GM23338 (cell line): ENCODE measurements around the gene BTBD16.

ENCODE experiments used
- TF ChIP-seq, protein P1 (sequence below), 2 experiments: fragments of 200-600 bp in 1 of 2; sonication (generic) in 1 of 2; conservative IDR thresholded peaks; 2 replicates each; pipeline versions ENCODE4 v1.5.1 to v1.6.1; 2016 to 2017; ENCODE audit warnings: antibody characterized with exemption in 2 of 2, low read depth in 2 of 2, mild to moderate bottlenecking in 2 of 2, moderate library complexity in 1 of 2
- TF ChIP-seq, protein P2 (sequence below): IDR thresholded peaks from one replicate; pipeline ENCODE4 v1.6.1; 2018; ENCODE audit warnings: antibody characterized with exemption; ENCODE audit not compliant: unreplicated experiment

DNA sequence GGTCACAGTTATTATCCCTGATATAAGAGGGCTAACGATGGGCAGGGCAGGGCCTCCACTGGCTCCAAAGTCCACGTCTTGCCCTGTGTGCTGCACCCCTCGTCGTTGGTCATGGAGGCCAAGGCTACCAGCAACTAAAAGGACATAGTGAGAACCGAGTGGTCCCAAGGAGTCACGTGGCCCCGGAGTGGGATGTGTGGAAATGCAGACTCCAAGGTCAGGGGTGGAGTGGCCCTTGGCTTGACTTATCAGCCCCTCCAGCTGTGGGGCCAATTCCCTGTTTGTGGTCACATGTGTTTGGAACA, 30.7 kb downstream of the BTBD16 start:
- TF ChIP-seq, protein P1, sequence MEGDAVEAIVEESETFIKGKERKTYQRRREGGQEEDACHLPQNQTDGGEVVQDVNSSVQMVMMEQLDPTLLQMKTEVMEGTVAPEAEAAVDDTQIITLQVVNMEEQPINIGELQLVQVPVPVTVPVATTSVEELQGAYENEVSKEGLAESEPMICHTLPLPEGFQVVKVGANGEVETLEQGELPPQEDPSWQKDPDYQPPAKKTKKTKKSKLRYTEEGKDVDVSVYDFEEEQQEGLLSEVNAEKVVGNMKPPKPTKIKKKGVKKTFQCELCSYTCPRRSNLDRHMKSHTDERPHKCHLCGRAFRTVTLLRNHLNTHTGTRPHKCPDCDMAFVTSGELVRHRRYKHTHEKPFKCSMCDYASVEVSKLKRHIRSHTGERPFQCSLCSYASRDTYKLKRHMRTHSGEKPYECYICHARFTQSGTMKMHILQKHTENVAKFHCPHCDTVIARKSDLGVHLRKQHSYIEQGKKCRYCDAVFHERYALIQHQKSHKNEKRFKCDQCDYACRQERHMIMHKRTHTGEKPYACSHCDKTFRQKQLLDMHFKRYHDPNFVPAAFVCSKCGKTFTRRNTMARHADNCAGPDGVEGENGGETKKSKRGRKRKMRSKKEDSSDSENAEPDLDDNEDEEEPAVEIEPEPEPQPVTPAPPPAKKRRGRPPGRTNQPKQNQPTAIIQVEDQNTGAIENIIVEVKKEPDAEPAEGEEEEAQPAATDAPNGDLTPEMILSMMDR (conservative IDR thresholded peaks at IDR 0.05; ENCODE audit: low read depth in 2 of 2): no peak
- TF ChIP-seq, protein P2, sequence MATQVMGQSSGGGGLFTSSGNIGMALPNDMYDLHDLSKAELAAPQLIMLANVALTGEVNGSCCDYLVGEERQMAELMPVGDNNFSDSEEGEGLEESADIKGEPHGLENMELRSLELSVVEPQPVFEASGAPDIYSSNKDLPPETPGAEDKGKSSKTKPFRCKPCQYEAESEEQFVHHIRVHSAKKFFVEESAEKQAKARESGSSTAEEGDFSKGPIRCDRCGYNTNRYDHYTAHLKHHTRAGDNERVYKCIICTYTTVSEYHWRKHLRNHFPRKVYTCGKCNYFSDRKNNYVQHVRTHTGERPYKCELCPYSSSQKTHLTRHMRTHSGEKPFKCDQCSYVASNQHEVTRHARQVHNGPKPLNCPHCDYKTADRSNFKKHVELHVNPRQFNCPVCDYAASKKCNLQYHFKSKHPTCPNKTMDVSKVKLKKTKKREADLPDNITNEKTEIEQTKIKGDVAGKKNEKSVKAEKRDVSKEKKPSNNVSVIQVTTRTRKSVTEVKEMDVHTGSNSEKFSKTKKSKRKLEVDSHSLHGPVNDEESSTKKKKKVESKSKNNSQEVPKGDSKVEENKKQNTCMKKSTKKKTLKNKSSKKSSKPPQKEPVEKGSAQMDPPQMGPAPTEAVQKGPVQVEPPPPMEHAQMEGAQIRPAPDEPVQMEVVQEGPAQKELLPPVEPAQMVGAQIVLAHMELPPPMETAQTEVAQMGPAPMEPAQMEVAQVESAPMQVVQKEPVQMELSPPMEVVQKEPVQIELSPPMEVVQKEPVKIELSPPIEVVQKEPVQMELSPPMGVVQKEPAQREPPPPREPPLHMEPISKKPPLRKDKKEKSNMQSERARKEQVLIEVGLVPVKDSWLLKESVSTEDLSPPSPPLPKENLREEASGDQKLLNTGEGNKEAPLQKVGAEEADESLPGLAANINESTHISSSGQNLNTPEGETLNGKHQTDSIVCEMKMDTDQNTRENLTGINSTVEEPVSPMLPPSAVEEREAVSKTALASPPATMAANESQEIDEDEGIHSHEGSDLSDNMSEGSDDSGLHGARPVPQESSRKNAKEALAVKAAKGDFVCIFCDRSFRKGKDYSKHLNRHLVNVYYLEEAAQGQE: no peak
